D721Med (cell line): ENCODE data around the gene HPGDS.
"Not testable (repeated sequence)": the region's sequence is repeated elsewhere in the genome, so short reads cannot be mapped to it uniquely, and the experiment has no call there.

ENCODE experiments used
- DNase-seq: peaks from one replicate; pipeline ENCODE4 v3.0.0; 2011; ENCODE audit warnings: low spot score; ENCODE audit not compliant: insufficient read length
- FAIRE-seq: peaks from 2 replicates; lab custom pipeline; 2011; peaks lifted over from hg19 to GRCh38; lab: Jason Lieb, UNC
- CTCF ChIP-seq: IDR thresholded peaks from 2 replicates; pipeline ENCODE4 v1.5.1; 2012; ENCODE audit warnings: mild to moderate bottlenecking, control low read depth; ENCODE audit not compliant: insufficient read depth; ENCODE audit errors: missing control alignments

HPGDS gene

GRCh38 chr4:94332983-94333590, 9.5 kb downstream of the HPGDS start:
- no peak for DNase-seq
- FAIRE-seq = no peak
- TF ChIP-seq CTCF = peak; percentile 20

GRCh38 chr4:94329933-94330332, 12.7 kb downstream of the HPGDS start:
- DNase-seq (no peak), FAIRE-seq (no peak)
- no peak for TF ChIP-seq CTCF

- no peak for TF ChIP-seq CTCF
These were observed 16.8 kb downstream of the HPGDS start for GRCh38 chr4:94325835-94326234.

GRCh38 chr4:94319927-94320326, 22.7 kb downstream of the HPGDS start:
- DNase-seq, FAIRE-seq: not testable (repeated sequence)

More at GRCh38 chr4:94325835-94326234, 16.8 kb downstream of the HPGDS start:
- DNase-seq (no peak), FAIRE-seq (no peak)

- no peak for TF ChIP-seq CTCF
- DNase-seq = no peak
- FAIRE-seq = no peak
These were observed 35.3 kb downstream of the HPGDS start for GRCh38 chr4:94307231-94307871.

- TF ChIP-seq CTCF = no peak
- FAIRE-seq (no peak), DNase-seq (no peak)
These were observed 35.9 kb downstream of the HPGDS start for GRCh38 chr4:94306713-94307112.

- TF ChIP-seq CTCF = no peak
- DNase-seq (no peak), FAIRE-seq (no peak)
These were observed 37.0 kb downstream of the HPGDS start for GRCh38 chr4:94305466-94306225.
